Osteoblast (primary cell): Measurements from ENCODE around the gene CPTP. TPM values are rescaled to one million over a fixed set of nuclear protein-coding genes. Genes with fewer than 3 reads are reported as not detected.

Experiments
- DNase-seq: peaks from one replicate; pipeline ENCODE4 v3.0.0; 2011; ENCODE audit warnings: low spot score, mixed read lengths; ENCODE audit not compliant: insufficient read length; ENCODE audit errors: missing footprints
- H2AFZ ChIP-seq: 2 replicates; pipeline ENCODE4 v1.6.0; 2011; ENCODE audit warnings: mild to moderate bottlenecking, low read length
- H3K27ac ChIP-seq: 2 replicates; pipeline ENCODE4 v1.5.1; 2011; ENCODE audit warnings: mild to moderate bottlenecking, low read depth, low read length, moderate library complexity
- H3K27me3 ChIP-seq: 2 replicates; pipeline ENCODE4 v1.6.0; 2012; ENCODE audit warnings: mild to moderate bottlenecking, control low read depth, inconsistent platforms, low read length, moderate library complexity; ENCODE audit not compliant: insufficient read depth
- H3K36me3 ChIP-seq: 2 replicates; pipeline ENCODE4 v1.5.1; 2011; ENCODE audit warnings: mild to moderate bottlenecking, low read length, control low read depth, moderate library complexity; ENCODE audit not compliant: insufficient read depth
- H3K4me1 ChIP-seq: 2 replicates; pipeline ENCODE4 v1.5.1; 2011; ENCODE audit warnings: mild to moderate bottlenecking, low read length, control low read depth, moderate library complexity; ENCODE audit not compliant: insufficient read depth
- H3K4me2 ChIP-seq: 2 replicates; pipeline ENCODE4 v1.6.0; 2011; ENCODE audit warnings: mild to moderate bottlenecking, low read length; ENCODE audit not compliant: insufficient read depth
- H3K4me3 ChIP-seq: fragments of 200-600 bp; sonication (generic); 3 replicates; pipeline ENCODE4 v1.5.1; 2012; ENCODE audit warnings: mild to moderate bottlenecking, low read length, inconsistent platforms; ENCODE audit not compliant: insufficient read depth
- H3K79me2 ChIP-seq: 2 replicates; pipeline ENCODE4 v1.6.0; 2012; ENCODE audit warnings: mild to moderate bottlenecking, low read length, control low read depth, inconsistent platforms; ENCODE audit not compliant: insufficient read depth
- H3K9me3 ChIP-seq: 2 replicates; pipeline ENCODE4 v1.5.1; 2011; ENCODE audit warnings: low read depth, low read length, control low read depth
- H4K20me1 ChIP-seq: 2 replicates; pipeline ENCODE4 v1.6.0; 2012; ENCODE audit warnings: mild to moderate bottlenecking, low read length, control low read depth; ENCODE audit not compliant: insufficient read depth
- CTCF ChIP-seq: IDR thresholded peaks from 2 replicates; pipeline ENCODE4 v1.5.1; 2011; ENCODE audit warnings: mild to moderate bottlenecking, low read depth, low read length, moderate library complexity; ENCODE audit errors: extremely low read depth
- total RNA-seq: library from RNA; depleted of rRNA; stranded (reverse); fragments of >200 nt; gene quantifications from 2 replicates; pipeline ENCODE4 v1.2.3, GENCODE V29; 2012

Gene CPTP
- total RNA-seq, 1 donor: 13.8 TPM

- no peaks in the 10 kb centered on the region for H3K27me3 ChIP-seq
- H3K9me3 ChIP-seq: no peaks in the 10 kb centered on the region
- H3K36me3 ChIP-seq: peaks cover 17% of the 10 kb centered on the region
- peaks cover 67% of the 10 kb centered on the region for H4K20me1 ChIP-seq
- peak overlapping the region; percentile 92 for H3K4me2 ChIP-seq
- peaks cover 35% of the 10 kb centered on the region for H3K4me1 ChIP-seq
- H3K79me2 ChIP-seq: peaks cover 85% of the 10 kb centered on the region
- H2AFZ ChIP-seq: no peak overlapping the region
- TF ChIP-seq CTCF: no peak
- H3K4me3 ChIP-seq: peak overlapping the region; percentile 43
- H3K27ac ChIP-seq: peak overlapping the region; percentile 56
- DNase-seq: peak; percentile 95
These were observed 20.8 kb downstream of the CPTP start for GRCh38 chr1:1345384-1345783.

GRCh38 chr1:1345860-1346500 lies 21.4 kb downstream of the CPTP start:
- Histone ChIP-seq H3K27ac (peak overlapping the region; percentile 56), H2AFZ (no peak overlapping the region), H4K20me1 (peaks cover 61% of the 10 kb centered on the region), H3K4me1 (peaks cover 35% of the 10 kb centered on the region), H3K4me2 (peak overlapping the region; percentile 92), H3K79me2 (peaks cover 79% of the 10 kb centered on the region), H3K36me3 (peaks cover 11% of the 10 kb centered on the region), H3K27me3 (no peaks in the 10 kb centered on the region), H3K9me3 (no peaks in the 10 kb centered on the region), H3K4me3 (peak overlapping the region; percentile 43)
- DNase-seq: peak; percentile 95
- no peak for TF ChIP-seq CTCF

GRCh38 chr1:1346501-1346890 lies 21.9 kb downstream of the CPTP start:
- H3K9me3 ChIP-seq: no peaks in the 10 kb centered on the region
- H3K4me1 ChIP-seq: peaks cover 35% of the 10 kb centered on the region
- no peaks in the 10 kb centered on the region for H3K27me3 ChIP-seq
- no peak overlapping the region for H2AFZ ChIP-seq
- peak overlapping the region; percentile 43 for H3K4me3 ChIP-seq
- peak overlapping the region; percentile 92 for H3K4me2 ChIP-seq
- DNase-seq: peak; percentile 89
- H3K27ac ChIP-seq: peak overlapping the region; percentile 56
- peaks cover 57% of the 10 kb centered on the region for H4K20me1 ChIP-seq
- H3K79me2 ChIP-seq: peaks cover 74% of the 10 kb centered on the region
- TF ChIP-seq CTCF: no peak
- peaks cover 5% of the 10 kb centered on the region for H3K36me3 ChIP-seq

- Histone ChIP-seq H2AFZ (no peak overlapping the region), H3K27me3 (no peaks in the 10 kb centered on the region), H3K27ac (peak overlapping the region; percentile 37), H3K4me3 (peak overlapping the region; percentile 82), H3K4me2 (peak overlapping the region; percentile 92), H3K4me1 (peaks cover 35% of the 10 kb centered on the region), H3K9me3 (no peaks in the 10 kb centered on the region), H3K79me2 (peaks cover 68% of the 10 kb centered on the region), H3K36me3 (peaks cover 3% of the 10 kb centered on the region), H4K20me1 (peaks cover 57% of the 10 kb centered on the region)
- peak; percentile 86 for DNase-seq
- no peak for TF ChIP-seq CTCF
These were observed 22.5 kb downstream of the CPTP start for GRCh38 chr1:1347026-1347595.
